ENCODE data around the gene ZNF574.
"Not testable (repeated sequence)": the region's sequence is repeated elsewhere in the genome, so short reads cannot be mapped to it uniquely, and the experiment has no call there.

ZNF574 gene

DNA sequence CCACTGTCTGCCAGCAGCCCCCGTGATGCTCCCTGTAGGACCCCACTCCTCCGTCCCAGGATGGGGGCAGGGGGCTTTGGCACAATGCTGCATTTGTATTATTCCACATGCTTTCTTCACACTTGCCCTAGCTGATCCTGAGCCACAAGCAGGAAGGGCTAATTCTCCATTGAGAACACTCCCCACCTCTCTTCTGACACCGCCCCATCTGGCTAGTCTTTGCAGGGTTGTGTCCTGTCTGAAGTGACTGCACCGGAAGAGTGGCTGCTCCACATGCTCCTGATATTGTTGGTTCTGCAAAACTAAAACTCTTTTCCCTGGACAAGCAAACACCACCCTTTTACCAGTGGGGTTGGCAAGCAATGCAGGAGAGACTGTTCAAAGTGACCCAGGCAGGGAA, 18.0 kb downstream of the ZNF574 start:
- peak overlapping the region in 1 of 2 donors; percentile 11 for H3K27ac ChIP-seq
- no peak for DNase-seq (ENCODE audit: low spot score)
- TF ChIP-seq, protein P1, sequence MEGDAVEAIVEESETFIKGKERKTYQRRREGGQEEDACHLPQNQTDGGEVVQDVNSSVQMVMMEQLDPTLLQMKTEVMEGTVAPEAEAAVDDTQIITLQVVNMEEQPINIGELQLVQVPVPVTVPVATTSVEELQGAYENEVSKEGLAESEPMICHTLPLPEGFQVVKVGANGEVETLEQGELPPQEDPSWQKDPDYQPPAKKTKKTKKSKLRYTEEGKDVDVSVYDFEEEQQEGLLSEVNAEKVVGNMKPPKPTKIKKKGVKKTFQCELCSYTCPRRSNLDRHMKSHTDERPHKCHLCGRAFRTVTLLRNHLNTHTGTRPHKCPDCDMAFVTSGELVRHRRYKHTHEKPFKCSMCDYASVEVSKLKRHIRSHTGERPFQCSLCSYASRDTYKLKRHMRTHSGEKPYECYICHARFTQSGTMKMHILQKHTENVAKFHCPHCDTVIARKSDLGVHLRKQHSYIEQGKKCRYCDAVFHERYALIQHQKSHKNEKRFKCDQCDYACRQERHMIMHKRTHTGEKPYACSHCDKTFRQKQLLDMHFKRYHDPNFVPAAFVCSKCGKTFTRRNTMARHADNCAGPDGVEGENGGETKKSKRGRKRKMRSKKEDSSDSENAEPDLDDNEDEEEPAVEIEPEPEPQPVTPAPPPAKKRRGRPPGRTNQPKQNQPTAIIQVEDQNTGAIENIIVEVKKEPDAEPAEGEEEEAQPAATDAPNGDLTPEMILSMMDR (IDR thresholded peaks at IDR 0.05): no peak
- no peak overlapping the region for H3K4me3 ChIP-seq

DNA sequence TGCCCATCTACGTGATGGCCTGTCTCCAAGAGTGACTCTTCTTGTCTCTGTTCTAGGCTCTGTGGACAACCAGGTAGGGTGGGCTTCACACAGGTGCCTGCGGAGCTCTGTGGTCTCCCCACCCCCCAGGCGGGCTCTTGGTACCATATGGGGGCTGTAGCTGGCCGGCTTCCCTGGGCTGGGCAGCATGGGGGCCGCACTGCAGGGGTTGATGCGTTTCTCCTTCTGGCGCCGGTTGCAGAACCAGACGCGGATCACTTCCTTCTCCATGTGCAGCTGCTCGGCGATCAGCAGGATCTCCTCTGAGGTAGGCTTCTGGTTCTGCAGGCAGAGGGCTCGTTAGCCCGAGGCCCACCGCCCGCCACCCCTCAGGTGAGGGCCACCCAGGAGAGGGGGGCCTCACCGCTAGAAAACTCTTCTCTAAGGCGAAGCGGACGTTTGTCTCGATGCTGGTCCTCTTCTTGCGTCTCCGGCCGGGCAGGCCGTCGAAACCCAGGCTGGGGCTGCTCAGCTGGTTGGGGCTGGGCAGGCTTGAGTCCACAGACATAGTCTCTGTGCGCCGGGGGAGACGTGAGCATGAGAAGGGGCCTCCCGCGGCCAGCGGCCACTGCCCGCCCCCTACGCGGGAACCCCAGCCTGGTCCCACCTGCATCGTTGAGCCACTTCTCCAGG, 19.3 kb downstream of the ZNF574 start:
- no peak for DNase-seq (ENCODE audit: low spot score)
- H3K27ac ChIP-seq: no peak overlapping the region
- TF ChIP-seq, protein P1 (IDR thresholded peaks at IDR 0.05): no peak
- H3K4me3 ChIP-seq: no peak overlapping the region

DNA sequence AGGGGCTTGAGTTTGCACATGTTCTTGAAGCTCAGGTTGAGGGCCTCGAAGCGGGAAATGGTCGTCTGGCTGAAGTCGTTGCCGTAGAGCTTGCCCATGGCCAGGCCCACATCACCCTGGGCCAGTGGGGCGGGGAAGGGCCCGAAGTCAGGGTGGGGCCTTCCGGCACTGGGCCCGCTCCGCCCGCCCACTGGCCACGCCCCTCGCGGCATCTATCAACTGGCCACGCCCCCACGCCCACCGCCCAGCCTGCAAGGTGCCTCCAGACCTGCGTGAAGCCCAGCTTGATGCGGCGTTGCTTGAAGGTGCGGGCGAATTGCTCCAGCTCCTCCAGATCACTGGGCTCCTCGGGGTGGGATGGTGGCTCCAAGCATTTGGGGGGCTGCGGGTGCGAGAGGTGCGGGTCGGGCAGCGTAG, 19.9 kb downstream of the ZNF574 start:
- no peak for DNase-seq (ENCODE audit: low spot score)
- Histone ChIP-seq H3K27ac (no peak overlapping the region), H3K4me3 (no peak overlapping the region)

DNA sequence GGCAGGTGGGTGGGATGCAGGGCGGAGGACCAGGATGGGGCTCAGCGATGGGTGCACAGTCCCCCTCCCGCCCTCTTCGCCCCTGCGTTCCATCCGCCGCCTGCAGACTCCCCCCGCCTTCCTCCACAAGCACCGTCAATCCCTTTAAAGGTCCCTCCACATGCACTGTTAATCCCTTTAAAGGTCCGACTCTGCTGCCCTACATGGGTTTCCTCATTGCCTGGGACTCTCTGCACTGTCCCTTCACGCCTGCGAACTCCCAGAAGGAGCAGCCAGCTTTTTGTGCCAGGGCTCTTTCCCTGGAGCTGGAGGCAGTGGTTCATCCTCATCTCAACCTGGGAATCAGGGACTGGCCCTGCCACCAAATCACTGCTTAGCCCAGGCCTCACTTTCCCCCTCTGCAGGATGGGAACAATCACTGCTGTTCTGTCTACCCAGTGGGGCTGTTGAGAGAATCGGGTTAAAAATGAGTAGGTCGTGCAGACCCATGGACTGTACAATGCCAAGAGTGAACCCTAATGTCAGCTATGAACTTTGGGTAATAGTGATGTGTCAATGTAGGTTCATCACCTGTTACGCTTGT, 20.4 kb downstream of the ZNF574 start:
- TF ChIP-seq, protein P1 (IDR thresholded peaks at IDR 0.05): no peak
- Histone ChIP-seq H3K27ac (no peak overlapping the region), H3K4me3 (no peak overlapping the region)
- DNase-seq (ENCODE audit: low spot score): no peak

More for the DNA sequence above, 19.9 kb downstream of the ZNF574 start:
- TF ChIP-seq, protein P1 (IDR thresholded peaks at IDR 0.05): no peak

DNA sequence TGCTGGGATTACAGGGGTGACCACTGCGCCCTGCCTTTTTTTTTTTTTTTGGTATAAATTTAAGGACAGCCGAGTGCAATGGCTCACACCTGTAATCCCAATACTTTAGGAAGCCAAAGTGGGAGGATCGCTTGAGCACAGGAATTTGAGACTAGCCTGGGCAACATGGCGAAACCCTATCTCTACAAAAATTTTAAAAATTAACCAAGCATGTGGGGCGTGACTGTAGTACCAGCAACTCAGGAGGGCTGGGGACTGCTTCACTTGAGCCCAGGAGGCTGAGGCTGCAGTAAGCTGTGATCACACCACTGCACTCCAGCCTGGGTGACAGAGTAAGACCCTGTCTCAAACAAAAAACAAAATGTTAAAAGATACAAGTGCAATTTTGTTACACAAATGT, 21.5 kb downstream of the ZNF574 start:
- TF ChIP-seq, protein P1 (IDR thresholded peaks at IDR 0.05): no peak
- DNase-seq (ENCODE audit: low spot score): no peak
- no peak overlapping the region for H3K27ac ChIP-seq
- no peak overlapping the region for H3K4me3 ChIP-seq

DNA sequence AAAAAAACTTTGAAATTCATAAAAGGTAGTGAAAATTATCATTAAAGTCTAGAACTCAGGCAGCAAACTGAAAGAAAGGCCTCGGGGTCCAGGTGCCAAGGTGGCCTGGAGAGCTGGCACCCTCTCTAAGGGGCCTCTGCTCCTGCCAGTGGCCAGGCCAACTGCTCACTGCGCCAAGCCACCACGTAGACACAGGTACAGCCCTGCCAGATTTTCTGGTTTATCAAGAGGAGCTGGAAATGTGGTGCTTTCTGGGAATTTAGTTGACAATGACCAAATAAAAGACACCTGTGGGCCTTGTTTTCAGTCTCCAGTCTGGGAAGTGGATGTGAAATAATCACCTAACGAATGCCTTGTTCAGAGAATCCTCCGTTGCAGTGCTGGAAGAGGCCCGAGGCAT, 22.8 kb downstream of the ZNF574 start:
- Histone ChIP-seq H3K27ac (no peak overlapping the region), H3K4me3 (no peak overlapping the region)
- TF ChIP-seq, protein P1 (IDR thresholded peaks at IDR 0.05): no peak
- DNase-seq (ENCODE audit: low spot score): no peak

DNA sequence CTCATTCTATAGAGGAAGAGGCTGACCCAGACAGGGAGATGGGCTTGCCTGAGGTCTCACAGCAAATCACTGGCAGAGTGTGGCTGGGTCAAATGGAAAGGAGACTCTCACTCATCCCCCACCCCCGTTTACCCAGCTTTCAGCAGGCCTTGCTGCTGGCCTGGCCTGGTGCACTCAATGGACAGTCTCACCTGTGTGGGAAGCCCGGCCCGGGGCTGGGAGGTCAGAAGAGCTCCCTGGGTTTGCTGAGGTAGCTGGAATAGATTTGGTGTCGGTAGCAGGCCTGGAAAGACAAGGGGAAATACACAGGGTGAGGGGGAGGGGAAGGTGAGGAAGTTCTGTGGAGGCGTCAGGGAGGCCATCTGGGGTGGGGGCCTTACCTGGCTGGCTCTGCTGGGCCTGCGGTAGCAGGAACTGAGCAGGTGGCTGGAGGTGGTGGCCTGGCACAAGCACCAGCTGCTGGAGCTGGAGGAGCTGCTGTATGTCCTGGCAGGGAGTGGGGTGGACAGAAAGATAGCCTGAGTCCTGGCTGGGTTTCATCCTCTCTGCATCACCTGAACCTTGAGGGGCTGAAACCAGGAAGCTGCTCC, 23.5 kb downstream of the ZNF574 start:
- Histone ChIP-seq H3K4me3 (no peak overlapping the region), H3K27ac (no peak overlapping the region)
- DNase-seq (ENCODE audit: low spot score): no peak
- TF ChIP-seq, protein P1 (IDR thresholded peaks at IDR 0.05): no peak

DNA sequence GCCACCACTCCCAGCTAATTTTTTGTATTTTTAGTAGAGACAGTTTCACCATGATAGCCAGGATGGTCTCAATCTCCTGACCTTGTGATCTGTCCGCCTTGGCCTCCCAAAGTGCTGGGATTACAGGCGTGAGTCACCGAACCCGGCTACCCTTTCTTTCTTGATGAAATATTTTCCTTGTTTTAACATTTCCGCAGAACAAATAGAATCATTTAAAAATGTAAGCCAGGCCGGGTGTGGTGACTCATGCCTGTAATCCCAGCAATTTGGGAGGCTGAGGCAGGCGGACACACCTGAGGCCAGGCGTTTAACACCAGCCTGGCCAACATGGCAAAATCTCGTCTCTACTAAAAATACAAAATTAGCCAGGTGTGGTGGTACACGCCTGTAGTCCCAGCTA, 24.3 kb downstream of the ZNF574 start:
- H3K27ac ChIP-seq; H3K4me3 ChIP-seq; DNase-seq (ENCODE audit: low spot score): not testable (repeated sequence)
